IMR-90 (cell line): ENCODE data around the gene TMEM9. TPM values are rescaled to one million over a fixed set of nuclear protein-coding genes. Genes with fewer than 3 reads are reported as not detected.

ENCODE experiments used
- ATAC-seq: fragments of 200-7000 bp; cut with Tn5 transposase; 2 replicates; pipeline ENCODE4 v1.9.1; 2020; ENCODE audit warnings: low read depth, mild to moderate bottlenecking, moderate library complexity
- BruUV-seq: library from RNA; stranded (reverse); fragments of 400-500 nt; replicated peaks from 2 replicates; lab custom pipeline; 2021; lab: Mats Ljungman, UMichigan
- CTCF ChIA-PET: fragments of 300-600 bp; formaldehyde crosslinking; extraction: SDS; loops from one replicate; lab custom pipeline; 2021; ENCODE audit warnings: antibody characterized with exemption; lab: Yijun Ruan, JAX
- POLR2A ChIA-PET: fragments of 300-600 bp; sonication (Branson Sonifier 250); formaldehyde crosslinking; loops from one replicate; lab custom pipeline; 2022; ENCODE audit warnings: antibody characterized with exemption; ENCODE audit not compliant: unreplicated experiment; lab: Charles Lee
- DNase-seq: peaks from one replicate; pipeline ENCODE4 v3.0.0; 2013
- H2AFZ ChIP-seq: replicated peaks from 2 replicates; pipeline ENCODE3; 2013; ENCODE audit warnings: low read length, mild to moderate bottlenecking; ENCODE audit not compliant: poor library complexity
- H2AK5ac ChIP-seq: 2 replicates; pipeline ENCODE4 v1.6.1; 2013; ENCODE audit warnings: low read depth, low read length, inconsistent platforms
- H2AK9ac ChIP-seq: replicated peaks from 2 replicates; pipeline ENCODE3; 2013; ENCODE audit warnings: mild to moderate bottlenecking, low read depth, low read length, moderate library complexity; ENCODE audit not compliant: poor library complexity
- H2BK120ac ChIP-seq: 2 replicates; pipeline ENCODE4 v1.6.1; 2013; ENCODE audit warnings: low read depth, low read length, inconsistent platforms
- H2BK15ac ChIP-seq: 3 replicates; pipeline ENCODE4 v1.6.1; 2013; ENCODE audit warnings: low read depth, low read length, inconsistent platforms
- H2BK20ac ChIP-seq: 2 replicates; pipeline ENCODE4 v1.6.1; 2013; ENCODE audit warnings: low read depth, mild to moderate bottlenecking, inconsistent platforms, low read length, moderate library complexity
- H2BK5ac ChIP-seq: 2 replicates; pipeline ENCODE4 v1.6.1; 2013; ENCODE audit warnings: mild to moderate bottlenecking, low read depth, low read length, inconsistent platforms; ENCODE audit not compliant: poor library complexity, severe bottlenecking
- H3K14ac ChIP-seq: replicated peaks from 2 replicates; pipeline ENCODE4 v1.6.1; 2013; ENCODE audit warnings: low read depth, low read length, inconsistent platforms
- H3K18ac ChIP-seq: 2 replicates; pipeline ENCODE4 v1.6.1; 2013; ENCODE audit warnings: low read depth, low read length, control low read depth
- H3K23ac ChIP-seq: 2 replicates; pipeline ENCODE4 v1.6.1; 2013; ENCODE audit warnings: low read depth, low read length, inconsistent platforms
- H3K27ac ChIP-seq: 2 replicates; pipeline ENCODE4 v1.5.1; 2013; ENCODE audit warnings: mild to moderate bottlenecking, control low read depth, low read length; ENCODE audit not compliant: insufficient read depth
- H3K27me3 ChIP-seq: 2 replicates; pipeline ENCODE4 v1.6.1; 2013; ENCODE audit warnings: low read length; ENCODE audit not compliant: control insufficient read depth, insufficient read depth
- H3K36me3 ChIP-seq: 2 replicates; pipeline ENCODE4 v1.6.1; 2013; ENCODE audit warnings: low read length, mixed read lengths; ENCODE audit not compliant: control insufficient read depth, insufficient read depth
- H3K4ac ChIP-seq: 2 replicates; pipeline ENCODE4 v1.6.1; 2013; ENCODE audit warnings: low read depth, low read length, inconsistent platforms
- H3K4me1 ChIP-seq: 2 replicates; pipeline ENCODE4 v1.6.1; 2013; ENCODE audit warnings: low read length, mixed read lengths; ENCODE audit not compliant: control insufficient read depth, insufficient read depth
- H3K4me2 ChIP-seq: 2 replicates; pipeline ENCODE4 v1.6.1; 2013; ENCODE audit warnings: low read depth, mild to moderate bottlenecking, control low read depth, low read length, moderate library complexity
- H3K4me3 ChIP-seq: 2 replicates; pipeline ENCODE4 v1.5.1; 2013; ENCODE audit warnings: low read depth, mild to moderate bottlenecking, control low read depth, low read length, moderate library complexity; ENCODE audit not compliant: insufficient read depth
- H3K56ac ChIP-seq: 2 replicates; pipeline ENCODE4 v1.6.1; 2013; ENCODE audit warnings: low read length, inconsistent platforms; ENCODE audit not compliant: insufficient read depth; ENCODE audit errors: extremely low read depth
- H3K79me1 ChIP-seq, 2 experiments: 2 replicates each; pipeline ENCODE4 v1.6.1; 2013; ENCODE audit warnings: low read length in 2 of 2, inconsistent platforms in 1 of 2, low read depth in 1 of 2
- H3K9ac ChIP-seq: 2 replicates; pipeline ENCODE4 v1.6.1; 2013; ENCODE audit warnings: low read depth, low read length, control low read depth
- H3K9me1 ChIP-seq: 2 replicates; pipeline ENCODE4 v1.6.1; 2013; ENCODE audit warnings: low read length, inconsistent platforms; ENCODE audit not compliant: insufficient read depth
- H3K9me3 ChIP-seq: 2 replicates; pipeline ENCODE4 v1.6.1; 2013; ENCODE audit warnings: low read length; ENCODE audit not compliant: control insufficient read depth, insufficient read depth
- H4K20me1 ChIP-seq: 2 replicates; pipeline ENCODE4 v1.6.1; 2013; ENCODE audit warnings: low read length, inconsistent platforms; ENCODE audit not compliant: insufficient read depth
- H4K5ac ChIP-seq: 2 replicates; pipeline ENCODE4 v1.6.1; 2013; ENCODE audit warnings: mild to moderate bottlenecking, low read depth, low read length, control low read depth
- H4K8ac ChIP-seq, 2 experiments: 2 replicates each; pipeline ENCODE4 v1.6.1; 2013; ENCODE audit warnings: low read depth in 2 of 2, low read length in 2 of 2, control low read depth in 1 of 2, inconsistent platforms in 1 of 2
- H4K91ac ChIP-seq: 2 replicates; pipeline ENCODE4 v1.6.1; 2013; ENCODE audit warnings: low read depth, low read length, inconsistent platforms; ENCODE audit not compliant: insufficient read depth
- BHLHE40 ChIP-seq: fragments of 150-350 bp; IDR thresholded peaks from 2 replicates; pipeline ENCODE4 v1.6.1; 2016; ENCODE audit warnings: mild to moderate bottlenecking, low read depth, low read length
- CEBPB ChIP-seq: IDR thresholded peaks from 2 replicates; pipeline ENCODE4 v1.6.1; 2012; ENCODE audit warnings: low read depth, low read length, improper control_type of control experiment
- CTCF ChIP-seq: conservative IDR thresholded peaks from 2 replicates; pipeline ENCODE4 v1.5.1; 2012; ENCODE audit warnings: mild to moderate bottlenecking, low read depth, low read length, improper control_type of control experiment
- ELK1 ChIP-seq: fragments of 150-350 bp; IDR thresholded peaks from 2 replicates; pipeline ENCODE4 v1.6.1; 2016; ENCODE audit warnings: low read depth, mild to moderate bottlenecking, low read length, moderate library complexity, borderline replicate concordance
- FOS ChIP-seq: fragments of 150-350 bp; IDR thresholded peaks from 2 replicates; pipeline ENCODE4 v1.6.1; 2016; ENCODE audit warnings: low read depth, low read length
- MAFK ChIP-seq: IDR thresholded peaks from 2 replicates; pipeline ENCODE4 v1.6.1; 2012; ENCODE audit warnings: low read depth, low read length, improper control_type of control experiment
- MAZ ChIP-seq: IDR thresholded peaks from 2 replicates; pipeline ENCODE4 v1.6.1; 2012; ENCODE audit warnings: low read depth, mild to moderate bottlenecking, low read length, improper control_type of control experiment, moderate library complexity, borderline replicate concordance
- MXI1 ChIP-seq: IDR thresholded peaks from 2 replicates; pipeline ENCODE4 v1.6.1; 2012; ENCODE audit warnings: low read depth, mild to moderate bottlenecking, low read length, moderate library complexity, borderline replicate concordance
- NFE2L2 ChIP-seq: fragments of 150-350 bp; IDR thresholded peaks from 2 replicates; pipeline ENCODE4 v1.6.1; 2016; ENCODE audit warnings: low read depth, mild to moderate bottlenecking, low read length
- POLR2A ChIP-seq: IDR thresholded peaks from 2 replicates; pipeline ENCODE4 v1.6.1; 2012; ENCODE audit warnings: mild to moderate bottlenecking, low read depth, low read length
- RAD21 ChIP-seq: IDR thresholded peaks from 2 replicates; pipeline ENCODE4 v1.6.1; 2012; ENCODE audit warnings: low read length, improper control_type of control experiment
- RCOR1 ChIP-seq: IDR thresholded peaks from 2 replicates; pipeline ENCODE4 v1.6.1; 2012; ENCODE audit warnings: mild to moderate bottlenecking, low read length, improper control_type of control experiment; ENCODE audit not compliant: insufficient replicate concordance
- RFX5 ChIP-seq: IDR thresholded peaks from 2 replicates; pipeline ENCODE4 v1.8.0; 2012; ENCODE audit warnings: low read depth, mild to moderate bottlenecking, low read length, moderate library complexity
- SMC3 ChIP-seq: fragments of 150-350 bp; IDR thresholded peaks from 2 replicates; pipeline ENCODE4 v1.6.1; 2016; ENCODE audit warnings: low read depth, mild to moderate bottlenecking, antibody characterized with exemption, low read length, moderate library complexity
- USF2 ChIP-seq: fragments of 150-350 bp; IDR thresholded peaks from 2 replicates; pipeline ENCODE4 v1.6.1; 2017; ENCODE audit warnings: mild to moderate bottlenecking, antibody characterized with exemption, low read length, low read depth
- WGBS, 2 experiments: methylation state at CpG; one replicate each; pipeline versions ENCODE4 v1.1.5 to v1.1.7; 2013; ENCODE audit warnings: missing lambda C conversion rate in 2 of 2; ENCODE audit not compliant: insufficient read length in 1 of 2; ENCODE audit errors: extremely low coverage in 2 of 2; 5-methylcytosine and 5-hydroxymethylcytosine counted together
- dilution Hi-C: fragments of 300-500 bp; cut with HindIII; formaldehyde crosslinking; loops from one replicate; pipeline ENCODE4 v1.14.3; 2018; ENCODE audit warnings: low sequenced_read_pairs; ENCODE audit not compliant: unreplicated experiment
- in situ Hi-C: fragments of 300-500 bp; cut with MboI; formaldehyde crosslinking; loops from 3 replicates; pipeline ENCODE4 v1.14.3; 2019; ENCODE audit warnings: low sequenced_read_pairs, inconsistent platforms, mixed read lengths
- intact Hi-C: fragments of 100-400 bp; cut with micrococcal nuclease; formaldehyde crosslinking; loops from 2 replicates; pipeline ENCODE4 v1.10.0; 2022
- polyA plus RNA-seq, 3 experiments: library from polyadenylated mRNA; depleted of rRNA; stranded (reverse); fragments of >200 nt; gene quantifications; 2 replicates each; pipeline ENCODE4 v1.2.3, GENCODE V29; 2012; ENCODE audit warnings: low replicate concordance in 1 of 3
- total RNA-seq: library from RNA; depleted of rRNA; stranded (reverse); fragments of >200 nt; gene quantifications from 2 replicates; pipeline ENCODE4 v1.2.3, GENCODE V29; 2012

Gene TMEM9
- total and polyA plus RNA-seq, 2 of the 4 experiments (the other 2 are of a cell fraction) = 76.7 to 107 TPM

GRCh38 chr1:201112173-201112731 is 42.0 kb downstream of the TMEM9 start, which contains the start of gene CACNA1S:
Gene CACNA1S, minus strand, starts transcription at chr1:201112426. Its CDS starts 87 bp downstream, at chr1:201112339.
- Histone ChIP-seq H3K79me1 (no peaks in the 10 kb centered on the region), H3K36me3 (no peaks in the 10 kb centered on the region), H3K23ac (no peak within 1 kb of the TSS), H3K9me1 (no peaks in the 10 kb centered on the region), H4K5ac (no peak within 1 kb of the TSS), H3K56ac (no peak within 1 kb of the TSS), H3K27me3 (peaks cover 59% of the 10 kb centered on the region), H2AK9ac (no peak within 1 kb of the TSS), H3K9ac (no peak within 1 kb of the TSS), H3K4ac (no peak within 1 kb of the TSS), H2BK5ac (no peak within 1 kb of the TSS), H3K4me2 (no peak within 1 kb of the TSS), H3K18ac (no peak within 1 kb of the TSS), H2AFZ (no peak within 1 kb of the TSS), H4K8ac (no peak within 1 kb of the TSS), H3K4me1 (peaks cover 2% of the 10 kb centered on the region; the same call in 1 of the 2 replicates), H4K20me1 (no peaks in the 10 kb centered on the region), H2AK5ac (no peak within 1 kb of the TSS), H2BK15ac (no peak within 1 kb of the TSS), H3K9me3 (no peaks in the 10 kb centered on the region), H3K27ac (no peak within 1 kb of the TSS), H3K4me3 (no peak within 1 kb of the TSS), H2BK120ac (no peak within 1 kb of the TSS), H3K14ac (no peak within 1 kb of the TSS), H2BK20ac (no peak within 1 kb of the TSS), H4K91ac (no peak within 1 kb of the TSS)
- TF ChIP-seq CEBPB (no peak), BHLHE40 (no peak), USF2 (no peak), MXI1 (no peak), MAFK (no peak), MAZ (no peak), SMC3 (no peak), POLR2A (no peak), NFE2L2 (no peak), CTCF (no peak), RCOR1 (no peak), RAD21 (no peak), ELK1 (no peak), FOS (no peak), RFX5 (no peak)
- in situ Hi-C loops (no loop called here), intact Hi-C loops (no loop called here), dilution Hi-C loops (no loop called here)
- POLR2A ChIA-PET = no interaction called here
- DNase-seq = no peak
- BruUV-seq = no TSS peak
- WGBS, 2 experiments = 46% methylated on average over 6 of the region's 9 CpGs; no CpG with 5 or more reads in 1 of the 2 experiments
- ATAC-seq = no peak
- CTCF ChIA-PET = no interaction called here
